Astrocyte (in vitro differentiated cells and primary cell): ENCODE results near the gene CCDC91. TPM values are rescaled to one million over a fixed set of nuclear protein-coding genes. Genes with fewer than 3 reads are reported as not detected.

ENCODE experiments used
- DNase-seq: peaks from one replicate; pipeline ENCODE4 v3.0.0-alpha.2; 2010; ENCODE audit warnings: low read depth
- FAIRE-seq: peaks from 2 replicates; lab custom pipeline; 2011; peaks lifted over from hg19 to GRCh38; lab: Jason Lieb, UNC
- H2AFZ ChIP-seq: 2 replicates; pipeline ENCODE4 v1.6.0; 2012; ENCODE audit warnings: low read depth, low read length, inconsistent platforms
- H3K27ac ChIP-seq: 2 replicates; pipeline ENCODE4 v1.5.1; 2011; ENCODE audit warnings: low read depth, low read length, inconsistent platforms
- H3K27me3 ChIP-seq: 2 replicates; pipeline ENCODE4 v1.6.0; 2011; ENCODE audit warnings: low read length, inconsistent platforms; ENCODE audit not compliant: insufficient read depth
- H3K36me3 ChIP-seq: 2 replicates; pipeline ENCODE4 v1.5.1; 2011; ENCODE audit warnings: low read length, inconsistent platforms; ENCODE audit not compliant: insufficient read depth
- H3K4me1 ChIP-seq: 2 replicates; pipeline ENCODE4 v1.5.1; 2011; ENCODE audit warnings: low read length, inconsistent platforms; ENCODE audit not compliant: insufficient read depth
- H3K4me2 ChIP-seq: 2 replicates; pipeline ENCODE4 v1.6.0; 2012; ENCODE audit warnings: low read length, inconsistent platforms
- H3K4me3 ChIP-seq: 2 replicates; pipeline ENCODE4 v1.5.1; 2011; ENCODE audit warnings: low read depth, mild to moderate bottlenecking, low read length, inconsistent platforms; ENCODE audit not compliant: insufficient read depth
- H3K79me2 ChIP-seq: 2 replicates; pipeline ENCODE4 v1.6.0; 2012; ENCODE audit warnings: mild to moderate bottlenecking, low read length, inconsistent platforms; ENCODE audit not compliant: insufficient read depth
- H3K9ac ChIP-seq: 2 replicates; pipeline ENCODE4 v1.6.0; 2012; ENCODE audit warnings: mild to moderate bottlenecking, low read length, inconsistent platforms
- H3K9me3 ChIP-seq: 2 replicates; pipeline ENCODE4 v1.5.1; 2012; ENCODE audit warnings: low read depth, mild to moderate bottlenecking, low read length, inconsistent platforms; ENCODE audit not compliant: insufficient read depth
- H4K20me1 ChIP-seq: 2 replicates; pipeline ENCODE4 v1.6.0; 2012; ENCODE audit warnings: low read length, inconsistent platforms; ENCODE audit not compliant: insufficient read depth
- H3K27ac Mint-ChIP-seq: one replicate; pipeline ENCODE4 v1.8.0; 2021; ENCODE audit warnings: mild to moderate bottlenecking, mixed read lengths; ENCODE audit not compliant: unreplicated experiment
- H3K27me3 Mint-ChIP-seq: one replicate; pipeline ENCODE4 v1.8.0; 2021; ENCODE audit warnings: low read depth, mixed read lengths; ENCODE audit not compliant: unreplicated experiment
- H3K36me3 Mint-ChIP-seq: one replicate; pipeline ENCODE4 v1.8.0; 2021; ENCODE audit warnings: low read depth, mixed read lengths; ENCODE audit not compliant: unreplicated experiment
- H3K4me1 Mint-ChIP-seq: one replicate; pipeline ENCODE4 v1.8.0; 2021; ENCODE audit warnings: low read depth, mixed read lengths; ENCODE audit not compliant: unreplicated experiment
- H3K4me3 Mint-ChIP-seq: one replicate; pipeline ENCODE4 v1.8.0; 2021; ENCODE audit warnings: mild to moderate bottlenecking, moderate library complexity, mixed read lengths; ENCODE audit not compliant: unreplicated experiment
- H3K9me3 Mint-ChIP-seq: one replicate; pipeline ENCODE4 v1.8.0; 2021; ENCODE audit warnings: mild to moderate bottlenecking, mixed read lengths; ENCODE audit not compliant: unreplicated experiment
- EZH2 ChIP-seq: IDR thresholded peaks from 2 replicates; pipeline ENCODE4 v1.6.1; 2012; ENCODE audit warnings: mild to moderate bottlenecking, low read length, inconsistent platforms; ENCODE audit not compliant: insufficient read depth
- total RNA-seq: library from RNA; stranded (reverse); gene quantifications from 2 replicates; pipeline ENCODE4 v1.2.1, GENCODE V29; 2021
- TF ChIP-seq, protein P1 (sequence below): IDR thresholded peaks from 2 replicates; pipeline ENCODE4 v1.5.1; 2011; ENCODE audit warnings: low read depth, mild to moderate bottlenecking, inconsistent platforms, low read length, moderate library complexity; ENCODE audit not compliant: insufficient read depth

The CCDC91 gene
- total RNA-seq, 1 donor from 2014 or later = 19.3 TPM

DNA sequence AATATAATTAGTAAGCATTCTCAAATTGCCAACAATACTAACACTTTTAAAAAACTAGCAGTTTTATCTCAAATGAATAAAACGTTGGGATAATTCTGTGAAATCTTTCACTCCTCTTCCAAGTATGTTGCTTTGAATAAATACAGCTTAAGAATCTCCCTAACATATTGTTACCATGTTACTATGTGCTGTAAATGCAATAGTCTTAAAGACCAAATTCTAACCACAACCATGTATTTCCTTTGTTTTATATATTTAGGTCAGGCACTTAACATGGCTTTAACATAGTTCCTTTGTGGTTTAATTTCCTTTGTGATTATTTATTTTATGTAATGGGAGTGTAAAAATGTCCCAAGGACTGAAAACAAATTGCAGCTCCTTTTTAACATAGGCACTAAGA is 33.9 kb upstream of the CCDC91 start:
- DNase-seq = no peak
- no peak overlapping the region for H3K27ac Mint-ChIP-seq
- no peaks in the 10 kb centered on the region for H3K27me3 Mint-ChIP-seq
- Histone ChIP-seq H3K4me3 (no peak overlapping the region), H3K9ac (no peak overlapping the region), H3K4me2 (no peak overlapping the region), H3K4me1 (no peaks in the 10 kb centered on the region), H3K27me3 (no peaks in the 10 kb centered on the region), H3K9me3 (no peaks in the 10 kb centered on the region), H4K20me1 (no peaks in the 10 kb centered on the region), H2AFZ (no peak overlapping the region), H3K79me2 (no peaks in the 10 kb centered on the region), H3K36me3 (no peaks in the 10 kb centered on the region), H3K27ac (no peak overlapping the region)
- no peaks in the 10 kb centered on the region for H3K9me3 Mint-ChIP-seq
- no peak for FAIRE-seq
- H3K36me3 Mint-ChIP-seq = no peaks in the 10 kb centered on the region
- TF ChIP-seq, protein P1, sequence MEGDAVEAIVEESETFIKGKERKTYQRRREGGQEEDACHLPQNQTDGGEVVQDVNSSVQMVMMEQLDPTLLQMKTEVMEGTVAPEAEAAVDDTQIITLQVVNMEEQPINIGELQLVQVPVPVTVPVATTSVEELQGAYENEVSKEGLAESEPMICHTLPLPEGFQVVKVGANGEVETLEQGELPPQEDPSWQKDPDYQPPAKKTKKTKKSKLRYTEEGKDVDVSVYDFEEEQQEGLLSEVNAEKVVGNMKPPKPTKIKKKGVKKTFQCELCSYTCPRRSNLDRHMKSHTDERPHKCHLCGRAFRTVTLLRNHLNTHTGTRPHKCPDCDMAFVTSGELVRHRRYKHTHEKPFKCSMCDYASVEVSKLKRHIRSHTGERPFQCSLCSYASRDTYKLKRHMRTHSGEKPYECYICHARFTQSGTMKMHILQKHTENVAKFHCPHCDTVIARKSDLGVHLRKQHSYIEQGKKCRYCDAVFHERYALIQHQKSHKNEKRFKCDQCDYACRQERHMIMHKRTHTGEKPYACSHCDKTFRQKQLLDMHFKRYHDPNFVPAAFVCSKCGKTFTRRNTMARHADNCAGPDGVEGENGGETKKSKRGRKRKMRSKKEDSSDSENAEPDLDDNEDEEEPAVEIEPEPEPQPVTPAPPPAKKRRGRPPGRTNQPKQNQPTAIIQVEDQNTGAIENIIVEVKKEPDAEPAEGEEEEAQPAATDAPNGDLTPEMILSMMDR = no peak
- no peak for TF ChIP-seq EZH2
- H3K4me3 Mint-ChIP-seq = no peak overlapping the region
- H3K4me1 Mint-ChIP-seq = peaks cover 2% of the 10 kb centered on the region

GRCh38 chr12:28156804-28157203 is 33.5 kb upstream of the CCDC91 start:
- H3K4me3 Mint-ChIP-seq = no peak overlapping the region
- no peak for DNase-seq
- Histone ChIP-seq H3K27ac (no peak overlapping the region), H4K20me1 (no peaks in the 10 kb centered on the region), H3K9me3 (no peaks in the 10 kb centered on the region), H3K4me3 (no peak overlapping the region), H3K4me1 (no peaks in the 10 kb centered on the region), H3K9ac (no peak overlapping the region), H3K79me2 (no peaks in the 10 kb centered on the region), H3K27me3 (no peaks in the 10 kb centered on the region), H3K4me2 (no peak overlapping the region), H3K36me3 (no peaks in the 10 kb centered on the region), H2AFZ (no peak overlapping the region)
- peaks cover 2% of the 10 kb centered on the region for H3K4me1 Mint-ChIP-seq
- H3K27ac Mint-ChIP-seq = no peak overlapping the region
- H3K27me3 Mint-ChIP-seq = no peaks in the 10 kb centered on the region
- H3K36me3 Mint-ChIP-seq = no peaks in the 10 kb centered on the region
- H3K9me3 Mint-ChIP-seq = no peaks in the 10 kb centered on the region
- no peak for FAIRE-seq
- TF ChIP-seq, protein P1 = no peak
- TF ChIP-seq EZH2 = no peak

GRCh38 chr12:28158353-28158752 is 31.9 kb upstream of the CCDC91 start:
- TF ChIP-seq EZH2 = no peak
- TF ChIP-seq, protein P1 = no peak
- Histone ChIP-seq H3K4me2 (no peak overlapping the region), H3K4me3 (no peak overlapping the region), H3K9me3 (no peaks in the 10 kb centered on the region), H2AFZ (no peak overlapping the region), H3K27me3 (no peaks in the 10 kb centered on the region), H3K36me3 (no peaks in the 10 kb centered on the region), H3K9ac (no peak overlapping the region), H3K4me1 (no peaks in the 10 kb centered on the region), H3K27ac (no peak overlapping the region), H4K20me1 (no peaks in the 10 kb centered on the region), H3K79me2 (no peaks in the 10 kb centered on the region)
- FAIRE-seq (no peak), DNase-seq (no peak)
- Mint-ChIP-seq H3K9me3 (no peaks in the 10 kb centered on the region), H3K4me1 (peaks cover 2% of the 10 kb centered on the region), H3K27ac (no peak overlapping the region), H3K27me3 (no peaks in the 10 kb centered on the region), H3K36me3 (no peaks in the 10 kb centered on the region), H3K4me3 (no peak overlapping the region)
